Measurements from ENCODE around the gene GBF1.

The GBF1 gene

DNA sequence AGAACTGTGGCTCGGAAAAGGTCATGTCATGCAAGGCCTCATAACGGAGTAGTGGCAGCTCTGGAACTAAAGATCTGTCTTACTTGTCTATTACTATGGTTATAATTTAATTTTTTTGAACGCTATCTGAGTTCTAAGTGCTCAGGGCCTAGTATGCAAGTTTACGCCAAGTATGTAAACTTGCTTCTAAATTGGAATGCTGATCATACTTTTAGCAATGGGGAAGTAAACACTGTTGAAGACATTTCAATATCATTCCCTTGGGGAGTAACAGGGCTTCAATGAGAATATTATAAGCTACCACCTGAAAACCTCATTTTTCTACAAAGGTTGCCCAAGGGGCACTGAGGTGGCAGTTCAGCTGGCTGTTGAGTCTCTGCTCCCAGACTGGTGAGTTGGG lies 80.7 kb downstream of the GBF1 start:
- Mint-ChIP-seq H3K27ac (peak overlapping the region; percentile 12), H3K4me1 (peaks cover 33% of the 10 kb centered on the region), H3K9me3 (no peaks in the 10 kb centered on the region), H3K27me3 (no peaks in the 10 kb centered on the region), H3K36me3 (peaks cover 7% of the 10 kb centered on the region), H3K4me3 (no peak overlapping the region)
- ATAC-seq = no peak

DNA sequence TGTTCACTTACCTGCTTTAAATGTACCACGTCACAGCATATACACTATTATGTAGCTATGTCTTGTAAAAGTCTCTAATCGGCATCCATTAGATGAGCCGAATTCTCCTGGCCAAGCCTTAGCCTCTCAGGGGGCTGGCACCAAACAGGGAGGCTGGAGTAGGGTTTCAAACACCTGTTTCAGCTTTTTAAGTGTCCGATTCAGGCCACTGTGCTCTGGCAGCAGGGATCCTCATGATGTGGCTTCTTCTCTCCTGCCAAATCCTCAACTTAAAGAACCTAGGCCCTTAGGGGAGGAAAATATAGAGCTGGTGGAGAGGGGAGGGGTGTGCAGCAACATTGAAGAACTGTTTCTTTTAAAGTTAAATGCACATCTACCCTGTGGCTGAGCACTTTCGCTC lies 81.7 kb downstream of the GBF1 start:
- no peaks in the 10 kb centered on the region for H3K9me3 Mint-ChIP-seq
- no peaks in the 10 kb centered on the region for H3K27me3 Mint-ChIP-seq
- no peak overlapping the region for H3K27ac Mint-ChIP-seq
- H3K4me3 Mint-ChIP-seq = no peak overlapping the region
- peaks cover 33% of the 10 kb centered on the region for H3K4me1 Mint-ChIP-seq
- no peak for ATAC-seq
- H3K36me3 Mint-ChIP-seq = peaks cover 8% of the 10 kb centered on the region

DNA sequence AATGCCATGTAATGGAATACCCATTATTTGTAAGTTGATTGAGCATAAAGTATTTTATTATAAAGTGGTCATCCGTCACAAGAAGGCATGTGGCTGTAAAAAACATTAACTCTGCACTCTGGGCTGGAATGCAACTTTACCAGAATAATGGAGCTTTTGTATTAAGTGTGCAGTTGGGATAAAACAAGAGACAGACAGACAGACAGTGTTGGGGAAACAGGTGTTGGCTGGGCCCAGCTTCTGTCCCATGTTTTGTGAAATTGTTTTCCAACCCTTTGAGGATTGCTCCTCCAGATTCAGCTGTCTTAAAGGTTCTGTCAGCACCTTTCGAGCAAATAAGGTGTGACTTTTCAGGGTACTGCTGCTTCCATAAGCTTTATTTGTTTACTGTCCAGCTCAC lies 82.3 kb downstream of the GBF1 start:
- H3K4me1 Mint-ChIP-seq = peaks cover 29% of the 10 kb centered on the region
- H3K27me3 Mint-ChIP-seq = no peaks in the 10 kb centered on the region
- no peak overlapping the region for H3K27ac Mint-ChIP-seq
- H3K4me3 Mint-ChIP-seq = no peak overlapping the region
- ATAC-seq = no peak
- no peaks in the 10 kb centered on the region for H3K9me3 Mint-ChIP-seq
- peaks cover 8% of the 10 kb centered on the region for H3K36me3 Mint-ChIP-seq

DNA sequence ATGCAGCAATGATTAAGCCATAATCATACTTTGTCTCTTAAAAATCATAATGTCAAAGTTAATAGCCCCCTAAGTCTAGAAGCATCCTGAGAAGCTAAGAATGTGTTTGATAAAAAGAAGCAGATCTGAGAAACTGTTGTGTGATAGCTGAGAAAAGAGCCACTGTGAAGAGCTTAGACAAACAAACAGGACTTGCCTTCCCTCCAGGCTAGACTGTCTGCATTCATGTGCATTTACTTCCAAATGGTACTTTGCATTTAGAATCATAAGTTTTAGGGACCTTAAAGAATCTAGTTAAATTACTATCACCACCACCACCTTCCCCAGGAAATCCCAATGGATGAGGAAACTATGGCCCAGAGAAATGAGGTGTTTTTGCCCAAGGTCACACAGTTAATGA lies 87.4 kb downstream of the GBF1 start:
- ATAC-seq = no peak
- Mint-ChIP-seq H3K36me3 (peaks cover 19% of the 10 kb centered on the region), H3K9me3 (no peaks in the 10 kb centered on the region), H3K27ac (no peak overlapping the region), H3K4me3 (no peak overlapping the region), H3K27me3 (no peaks in the 10 kb centered on the region), H3K4me1 (no peaks in the 10 kb centered on the region)

DNA sequence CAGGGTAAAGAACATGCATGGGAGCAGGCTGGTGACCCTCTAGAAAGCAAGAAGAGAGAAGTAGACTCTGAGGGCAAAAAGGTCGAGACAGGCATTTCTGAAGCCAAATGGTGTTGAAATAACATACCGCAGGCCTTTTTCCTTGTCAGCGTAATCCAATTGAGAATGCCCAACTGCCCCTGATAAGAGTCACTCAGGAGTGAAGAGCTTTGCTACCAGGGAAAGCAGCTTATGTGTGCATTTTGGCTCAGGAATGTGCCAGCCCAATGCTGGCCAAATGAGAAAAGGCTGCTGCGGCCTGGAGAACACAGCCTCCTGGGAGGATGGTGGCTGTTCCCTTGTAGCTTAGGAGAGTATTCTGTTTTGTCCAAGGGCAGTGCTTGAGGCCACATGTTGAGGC lies 88.8 kb downstream of the GBF1 start:
- Mint-ChIP-seq H3K4me1 (no peaks in the 10 kb centered on the region), H3K27me3 (no peaks in the 10 kb centered on the region), H3K9me3 (no peaks in the 10 kb centered on the region), H3K4me3 (no peak overlapping the region), H3K27ac (no peak overlapping the region), H3K36me3 (peaks cover 19% of the 10 kb centered on the region)
- ATAC-seq = no peak

DNA sequence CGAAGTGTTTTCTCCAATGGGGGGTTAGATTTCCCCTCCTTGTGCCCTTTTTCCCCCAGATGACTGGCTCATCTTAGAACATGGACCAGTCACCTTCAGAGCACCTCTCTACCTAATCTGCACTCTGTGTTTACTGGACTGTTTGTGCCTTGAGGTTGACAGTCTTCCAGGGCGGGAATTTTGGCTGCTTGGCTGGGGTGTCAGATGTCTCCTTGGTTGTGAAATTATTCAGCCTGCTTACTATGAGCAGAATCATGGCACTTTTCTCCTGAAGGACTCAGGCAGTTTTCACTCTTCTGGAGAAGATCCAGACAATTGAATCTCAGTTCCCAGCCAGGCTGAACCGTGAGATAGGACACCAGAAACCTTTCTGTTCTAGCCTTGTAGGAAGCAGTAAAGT lies 89.9 kb downstream of the GBF1 start:
- Mint-ChIP-seq H3K9me3 (no peaks in the 10 kb centered on the region), H3K27ac (no peak overlapping the region), H3K27me3 (no peaks in the 10 kb centered on the region), H3K36me3 (peaks cover 19% of the 10 kb centered on the region), H3K4me3 (no peak overlapping the region), H3K4me1 (no peaks in the 10 kb centered on the region)
- ATAC-seq = no peak

DNA sequence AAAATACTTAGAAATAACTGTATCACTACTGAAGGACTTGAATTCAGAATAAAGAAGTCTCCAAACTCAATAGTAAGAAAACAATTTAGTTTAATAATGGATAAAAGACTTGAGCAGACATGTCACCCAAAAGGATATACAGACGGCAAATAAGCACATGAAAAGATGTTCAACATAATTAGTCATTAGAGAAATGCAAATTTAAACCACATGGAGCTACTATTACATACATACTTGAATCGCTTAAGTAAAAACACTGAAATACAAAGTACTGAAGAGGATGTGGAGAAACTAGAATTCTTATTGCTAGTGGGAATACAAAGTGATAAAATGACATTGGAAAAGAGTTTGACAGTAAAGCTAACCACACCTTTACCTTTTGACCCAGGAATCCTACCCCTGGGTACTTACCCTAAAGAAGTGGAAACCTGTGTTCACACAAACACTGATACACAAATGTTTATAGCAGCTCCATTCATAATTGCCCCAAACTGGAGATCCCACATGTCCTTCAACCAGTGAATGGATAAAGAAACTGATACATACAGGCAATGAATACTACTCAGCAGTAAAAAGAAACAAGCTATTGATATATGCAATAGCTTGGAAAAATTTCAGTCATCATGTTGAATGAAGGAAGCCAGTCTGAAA lies 95.8 kb downstream of the GBF1 start:
- Mint-ChIP-seq H3K4me1 (no peaks in the 10 kb centered on the region), H3K27ac (no peak overlapping the region), H3K27me3 (no peaks in the 10 kb centered on the region), H3K4me3 (no peak overlapping the region), H3K9me3 (no peaks in the 10 kb centered on the region), H3K36me3 (peaks cover 13% of the 10 kb centered on the region)
- ATAC-seq = no peak

DNA sequence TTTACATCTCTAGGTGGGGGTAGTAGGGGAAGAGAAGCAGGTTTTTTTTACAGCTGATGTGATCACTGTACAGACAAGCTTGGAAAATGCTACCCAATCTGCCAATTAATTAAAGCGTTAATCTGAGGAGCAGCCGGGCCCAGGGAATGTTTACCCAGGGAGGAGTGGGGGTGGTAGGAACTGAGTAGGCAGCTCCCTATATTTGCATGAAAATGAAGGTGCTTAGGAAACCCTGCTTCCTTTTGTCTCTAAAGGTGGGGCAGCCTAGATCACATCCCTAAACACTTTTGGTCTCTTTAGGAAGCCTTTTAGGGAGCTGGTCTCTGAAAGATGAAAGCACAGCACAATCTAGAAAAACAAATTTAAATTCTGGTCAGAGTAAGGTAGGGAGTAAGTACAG lies 97.1 kb downstream of the GBF1 start:
- no peak for ATAC-seq
- no peaks in the 10 kb centered on the region for H3K4me1 Mint-ChIP-seq
- H3K27me3 Mint-ChIP-seq = no peaks in the 10 kb centered on the region
- no peaks in the 10 kb centered on the region for H3K9me3 Mint-ChIP-seq
- H3K4me3 Mint-ChIP-seq = no peak overlapping the region
- H3K36me3 Mint-ChIP-seq = peaks cover 13% of the 10 kb centered on the region
- H3K27ac Mint-ChIP-seq = no peak overlapping the region

DNA sequence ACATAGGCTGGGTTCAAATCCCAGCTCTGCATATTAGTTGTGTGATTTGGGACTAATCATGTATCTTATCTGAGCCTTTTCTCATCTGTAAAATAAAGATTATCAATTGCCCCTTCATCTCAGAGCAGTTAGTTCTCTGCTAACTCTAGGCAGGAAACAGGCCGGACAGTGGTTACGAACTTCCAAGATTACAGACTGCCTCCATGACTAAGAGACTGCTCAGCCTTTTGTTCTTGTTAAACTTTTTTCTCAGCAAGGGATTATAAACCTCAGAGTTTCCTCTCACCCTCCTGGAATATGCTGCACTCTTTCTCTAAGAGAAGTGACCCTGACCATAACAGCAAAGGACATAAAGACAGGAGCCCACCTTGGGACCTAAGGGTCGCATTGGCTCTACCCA lies 97.6 kb downstream of the GBF1 start:
- no peaks in the 10 kb centered on the region for H3K27me3 Mint-ChIP-seq
- H3K4me3 Mint-ChIP-seq = no peak overlapping the region
- no peaks in the 10 kb centered on the region for H3K4me1 Mint-ChIP-seq
- no peak for ATAC-seq
- H3K9me3 Mint-ChIP-seq = no peaks in the 10 kb centered on the region
- H3K27ac Mint-ChIP-seq = no peak overlapping the region
- H3K36me3 Mint-ChIP-seq = peaks cover 13% of the 10 kb centered on the region

DNA sequence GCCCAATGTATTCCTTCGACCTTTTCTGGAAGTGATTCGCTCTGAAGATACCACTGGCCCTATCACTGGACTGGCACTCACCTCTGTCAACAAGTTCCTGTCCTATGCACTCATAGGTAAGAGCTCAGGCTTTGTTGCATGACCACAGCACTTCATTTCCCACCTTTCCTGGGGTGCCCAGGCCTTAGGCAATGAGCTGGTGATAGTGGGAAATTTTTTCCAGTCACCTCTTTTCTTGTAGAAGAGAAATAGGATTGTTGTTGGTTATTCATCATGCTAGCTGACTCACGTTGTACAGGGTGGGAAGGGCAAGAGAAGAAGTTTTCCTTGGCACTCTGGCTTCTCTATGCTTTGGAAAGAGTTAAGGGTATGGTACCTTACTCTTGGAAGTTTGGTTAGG lies 98.7 kb downstream of the GBF1 start:
- H3K4me3 Mint-ChIP-seq = no peak overlapping the region
- peaks cover 19% of the 10 kb centered on the region for H3K36me3 Mint-ChIP-seq
- H3K9me3 Mint-ChIP-seq = no peaks in the 10 kb centered on the region
- ATAC-seq = no peak
- no peak overlapping the region for H3K27ac Mint-ChIP-seq
- no peaks in the 10 kb centered on the region for H3K4me1 Mint-ChIP-seq
- no peaks in the 10 kb centered on the region for H3K27me3 Mint-ChIP-seq

DNA sequence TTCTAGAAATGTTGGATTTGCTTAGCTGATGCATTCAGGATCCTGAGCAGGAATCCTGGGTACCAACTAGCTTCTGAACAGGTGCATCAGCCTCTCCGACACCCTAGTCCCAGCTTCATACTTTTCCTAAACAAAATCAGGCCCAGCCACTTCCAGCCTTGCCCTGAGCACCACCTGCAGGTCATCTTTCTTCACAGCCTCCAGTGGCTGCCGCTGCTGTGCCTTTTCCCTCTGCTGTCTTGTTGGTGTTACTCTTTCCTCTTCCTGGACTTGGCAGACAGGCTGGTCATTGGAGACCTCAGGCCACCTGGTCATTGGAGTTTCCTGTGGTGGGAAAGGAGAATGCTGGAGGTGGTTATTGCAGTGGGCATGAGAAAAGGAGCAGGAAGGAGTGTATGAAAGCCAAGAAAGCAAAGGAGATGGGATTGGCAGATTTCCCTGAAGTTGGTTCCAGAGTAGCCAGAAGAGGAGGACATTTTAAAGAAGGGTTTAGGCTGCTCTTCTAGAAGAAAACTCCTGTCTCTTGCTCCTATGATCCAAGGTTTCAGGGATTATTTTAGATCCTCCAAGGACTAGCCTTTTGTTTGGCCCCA lies 102.0 kb downstream of the GBF1 start:
- Mint-ChIP-seq H3K9me3 (no peaks in the 10 kb centered on the region), H3K4me1 (no peaks in the 10 kb centered on the region), H3K36me3 (peaks cover 25% of the 10 kb centered on the region), H3K27me3 (no peaks in the 10 kb centered on the region), H3K4me3 (no peak overlapping the region), H3K27ac (no peak overlapping the region)
- no peak for ATAC-seq

DNA sequence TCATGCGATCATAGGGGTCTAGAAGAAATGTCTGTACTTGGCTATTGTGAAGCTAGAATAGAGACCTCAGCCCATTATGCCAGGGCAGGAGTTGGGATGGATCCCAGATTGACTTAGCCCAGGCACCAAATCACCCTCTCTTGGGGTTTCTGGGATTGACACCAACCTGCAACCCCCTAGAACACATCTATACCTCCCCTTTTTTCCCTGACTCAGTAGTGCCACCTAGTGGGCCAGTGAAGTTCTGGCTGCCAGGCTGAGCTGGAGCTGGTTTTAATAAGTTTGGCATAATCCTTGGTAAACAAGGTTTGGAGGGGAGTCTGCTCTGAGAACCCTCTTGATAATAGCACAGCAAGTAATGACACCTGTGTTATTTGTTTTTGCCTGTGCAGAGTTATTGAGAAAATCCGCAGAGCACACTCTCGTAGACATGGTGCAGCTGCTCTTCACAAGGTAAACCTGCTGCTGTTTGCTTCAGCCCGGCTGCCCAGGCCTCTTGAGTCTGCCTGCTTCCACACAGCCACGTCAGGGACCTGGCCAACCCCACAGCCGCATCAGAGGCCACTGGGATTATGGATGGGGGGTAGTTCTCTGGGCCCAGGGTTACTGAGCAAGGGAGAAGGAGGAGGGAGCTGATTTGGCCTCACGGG lies 106.9 kb downstream of the GBF1 start:
- Mint-ChIP-seq H3K4me3 (no peak overlapping the region), H3K27me3 (no peaks in the 10 kb centered on the region), H3K4me1 (no peaks in the 10 kb centered on the region), H3K27ac (no peak overlapping the region), H3K9me3 (no peaks in the 10 kb centered on the region), H3K36me3 (peaks cover 52% of the 10 kb centered on the region)
- ATAC-seq = peak; percentile 66

DNA sequence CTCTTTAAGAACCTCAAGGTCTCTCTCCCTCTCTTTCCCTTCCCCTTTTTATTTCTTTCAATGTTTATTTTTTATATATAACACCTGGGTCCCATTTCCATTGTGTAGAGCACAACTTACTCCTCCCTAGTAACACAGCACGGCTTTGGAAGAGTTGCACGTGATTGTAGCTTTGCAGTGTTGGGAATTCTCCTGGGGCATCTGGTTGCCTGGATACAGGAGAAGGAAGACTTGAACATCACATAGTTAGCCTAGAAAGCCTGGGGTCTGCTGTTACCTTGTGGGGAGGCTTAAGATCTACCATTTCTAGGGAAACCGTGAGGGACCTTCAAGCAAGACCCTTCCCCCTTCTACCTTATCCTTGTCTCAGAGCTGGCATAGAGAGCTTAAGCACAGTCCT lies 109.1 kb downstream of the GBF1 start:
- Mint-ChIP-seq H3K27ac (no peak overlapping the region), H3K27me3 (no peaks in the 10 kb centered on the region), H3K4me1 (no peaks in the 10 kb centered on the region), H3K36me3 (peaks cover 67% of the 10 kb centered on the region), H3K4me3 (no peak overlapping the region), H3K9me3 (no peaks in the 10 kb centered on the region)
- ATAC-seq = no peak

DNA sequence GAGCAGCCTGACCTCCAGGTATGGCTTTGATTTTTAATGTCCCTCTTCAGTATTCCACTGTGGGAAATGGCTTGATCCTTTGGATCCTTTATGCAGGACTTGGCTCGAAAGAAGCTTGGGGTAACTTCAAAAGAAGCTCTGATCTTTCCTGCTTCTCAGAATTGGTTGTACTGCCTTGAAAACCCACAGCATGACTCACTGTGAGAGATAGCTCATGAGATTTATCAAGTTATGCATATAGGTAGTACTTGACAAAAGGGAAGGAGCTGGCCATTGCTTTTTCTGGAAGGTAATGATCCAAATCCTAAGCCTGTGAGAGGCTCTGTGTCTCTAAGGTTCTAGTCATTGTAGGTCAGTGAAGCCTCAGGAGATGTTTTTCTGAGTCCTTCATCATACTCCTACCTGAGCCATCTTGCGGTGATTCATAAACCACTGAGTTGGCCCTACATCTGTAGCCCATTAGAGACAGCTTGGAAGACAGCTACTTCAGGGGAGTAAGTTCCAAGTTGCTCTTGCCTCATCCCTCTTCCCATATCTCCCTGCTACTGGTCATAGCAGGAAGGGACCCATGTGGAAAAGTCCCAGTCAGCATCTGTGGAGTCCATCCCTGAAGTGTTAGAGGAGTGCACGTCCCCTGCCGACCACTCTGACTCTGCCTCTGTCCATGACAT lies 113.5 kb downstream of the GBF1 start:
- no peak overlapping the region for H3K4me3 Mint-ChIP-seq
- H3K27me3 Mint-ChIP-seq = no peaks in the 10 kb centered on the region
- no peak for ATAC-seq
- H3K27ac Mint-ChIP-seq = no peak overlapping the region
- H3K36me3 Mint-ChIP-seq = peaks cover 93% of the 10 kb centered on the region
- H3K4me1 Mint-ChIP-seq = no peaks in the 10 kb centered on the region
- H3K9me3 Mint-ChIP-seq = no peaks in the 10 kb centered on the region

DNA sequence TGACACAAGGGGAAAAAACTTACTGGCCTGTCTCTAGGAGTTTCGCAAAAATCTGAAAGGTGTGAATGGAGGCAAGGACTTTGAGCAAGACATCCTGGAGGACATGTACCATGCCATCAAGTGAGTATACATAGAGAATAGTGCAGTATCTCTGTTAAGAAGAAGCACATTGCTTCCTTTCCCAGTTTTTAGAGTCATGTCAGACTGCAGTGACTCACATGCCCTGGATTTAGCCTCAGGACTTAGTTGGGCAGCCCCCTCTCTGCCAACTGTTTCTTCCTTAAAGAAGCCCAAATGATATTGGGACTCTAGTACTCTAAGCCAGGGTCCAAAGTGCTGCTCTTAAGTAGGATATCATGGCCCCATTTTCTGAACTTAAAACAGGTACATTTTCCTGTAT lies 122.1 kb downstream of the GBF1 start:
- Mint-ChIP-seq H3K36me3 (peaks cover 89% of the 10 kb centered on the region), H3K27me3 (no peaks in the 10 kb centered on the region), H3K27ac (no peak overlapping the region), H3K4me3 (no peak overlapping the region), H3K9me3 (no peaks in the 10 kb centered on the region), H3K4me1 (no peaks in the 10 kb centered on the region)
- no peak for ATAC-seq

DNA sequence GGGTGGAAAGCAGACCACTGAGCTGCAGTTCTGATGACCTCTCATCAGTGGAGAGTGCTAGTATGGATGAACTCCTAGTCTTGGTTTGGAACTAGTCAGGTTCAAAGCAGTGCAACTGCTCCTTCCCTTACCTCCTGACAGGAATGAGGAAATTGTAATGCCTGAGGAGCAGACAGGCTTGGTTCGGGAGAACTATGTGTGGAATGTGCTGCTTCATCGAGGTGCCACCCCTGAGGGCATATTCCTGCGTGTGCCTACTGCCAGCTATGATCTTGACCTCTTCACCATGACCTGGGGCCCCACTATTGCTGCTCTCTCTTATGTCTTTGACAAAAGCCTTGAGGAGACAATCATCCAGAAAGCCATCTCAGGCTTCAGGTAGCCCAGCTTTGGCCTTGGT lies 122.7 kb downstream of the GBF1 start:
- Mint-ChIP-seq H3K27ac (no peak overlapping the region), H3K36me3 (peaks cover 89% of the 10 kb centered on the region)

More for the DNA sequence above, 122.7 kb downstream of the GBF1 start:
- Mint-ChIP-seq H3K4me1 (no peaks in the 10 kb centered on the region), H3K4me3 (no peak overlapping the region), H3K27me3 (no peaks in the 10 kb centered on the region), H3K9me3 (no peaks in the 10 kb centered on the region)
- ATAC-seq = no peak

Measured in stimulated activated memory B cell treated with anti-CD40 and anti-IgM and Interleukin-4, amounts not matched to agents 10 μg/mL and 1 μg/mL and 100 μg/mL, for 72 hours (primary cell).